ENCODE data around the gene FBXO34.

DNA sequence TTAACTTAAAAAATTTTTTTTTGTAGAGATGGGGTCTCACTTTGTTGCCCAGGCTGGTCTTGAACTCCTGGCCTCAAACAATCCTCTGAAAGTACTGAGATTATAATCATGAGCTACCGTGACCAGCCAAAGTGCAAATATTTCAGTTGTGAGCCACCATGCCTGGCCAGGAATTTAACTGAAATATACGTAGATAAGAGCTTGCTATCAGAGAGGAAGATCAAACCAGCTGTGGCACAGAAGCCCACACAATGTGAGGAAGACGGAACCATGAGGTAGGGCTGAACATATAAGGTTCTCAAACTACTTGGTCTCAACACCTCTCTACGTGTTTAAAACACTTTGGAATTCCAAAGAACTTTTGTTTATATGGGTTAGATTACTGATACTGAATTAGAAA, 111.3 kb downstream of the FBXO34 start:
- TF ChIP-seq, protein P1, sequence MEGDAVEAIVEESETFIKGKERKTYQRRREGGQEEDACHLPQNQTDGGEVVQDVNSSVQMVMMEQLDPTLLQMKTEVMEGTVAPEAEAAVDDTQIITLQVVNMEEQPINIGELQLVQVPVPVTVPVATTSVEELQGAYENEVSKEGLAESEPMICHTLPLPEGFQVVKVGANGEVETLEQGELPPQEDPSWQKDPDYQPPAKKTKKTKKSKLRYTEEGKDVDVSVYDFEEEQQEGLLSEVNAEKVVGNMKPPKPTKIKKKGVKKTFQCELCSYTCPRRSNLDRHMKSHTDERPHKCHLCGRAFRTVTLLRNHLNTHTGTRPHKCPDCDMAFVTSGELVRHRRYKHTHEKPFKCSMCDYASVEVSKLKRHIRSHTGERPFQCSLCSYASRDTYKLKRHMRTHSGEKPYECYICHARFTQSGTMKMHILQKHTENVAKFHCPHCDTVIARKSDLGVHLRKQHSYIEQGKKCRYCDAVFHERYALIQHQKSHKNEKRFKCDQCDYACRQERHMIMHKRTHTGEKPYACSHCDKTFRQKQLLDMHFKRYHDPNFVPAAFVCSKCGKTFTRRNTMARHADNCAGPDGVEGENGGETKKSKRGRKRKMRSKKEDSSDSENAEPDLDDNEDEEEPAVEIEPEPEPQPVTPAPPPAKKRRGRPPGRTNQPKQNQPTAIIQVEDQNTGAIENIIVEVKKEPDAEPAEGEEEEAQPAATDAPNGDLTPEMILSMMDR (IDR thresholded peaks at IDR 0.05): no peak
- TF ChIP-seq POLR2A (IDR thresholded peaks at IDR 0.05): no peak

Data from thyroid gland (tissue), 4 donors.